PC-3 (cell line): ENCODE measurements around the gene TSHZ2.

Source experiments
- EZH2 ChIP-seq: fragments of 300-600 bp; sonication (generic); IDR thresholded peaks from one replicate; pipeline ENCODE4 v1.6.1; 2017; ENCODE audit warnings: antibody characterized with exemption, mild to moderate bottlenecking, low read length; ENCODE audit not compliant: unreplicated experiment
- TF ChIP-seq, protein P1 (sequence below): fragments of 300-600 bp; sonication (generic); conservative IDR thresholded peaks from 2 replicates; pipeline ENCODE4 v1.5.1; 2017; ENCODE audit warnings: antibody characterized with exemption, low read depth, mild to moderate bottlenecking, low read length

DNA sequence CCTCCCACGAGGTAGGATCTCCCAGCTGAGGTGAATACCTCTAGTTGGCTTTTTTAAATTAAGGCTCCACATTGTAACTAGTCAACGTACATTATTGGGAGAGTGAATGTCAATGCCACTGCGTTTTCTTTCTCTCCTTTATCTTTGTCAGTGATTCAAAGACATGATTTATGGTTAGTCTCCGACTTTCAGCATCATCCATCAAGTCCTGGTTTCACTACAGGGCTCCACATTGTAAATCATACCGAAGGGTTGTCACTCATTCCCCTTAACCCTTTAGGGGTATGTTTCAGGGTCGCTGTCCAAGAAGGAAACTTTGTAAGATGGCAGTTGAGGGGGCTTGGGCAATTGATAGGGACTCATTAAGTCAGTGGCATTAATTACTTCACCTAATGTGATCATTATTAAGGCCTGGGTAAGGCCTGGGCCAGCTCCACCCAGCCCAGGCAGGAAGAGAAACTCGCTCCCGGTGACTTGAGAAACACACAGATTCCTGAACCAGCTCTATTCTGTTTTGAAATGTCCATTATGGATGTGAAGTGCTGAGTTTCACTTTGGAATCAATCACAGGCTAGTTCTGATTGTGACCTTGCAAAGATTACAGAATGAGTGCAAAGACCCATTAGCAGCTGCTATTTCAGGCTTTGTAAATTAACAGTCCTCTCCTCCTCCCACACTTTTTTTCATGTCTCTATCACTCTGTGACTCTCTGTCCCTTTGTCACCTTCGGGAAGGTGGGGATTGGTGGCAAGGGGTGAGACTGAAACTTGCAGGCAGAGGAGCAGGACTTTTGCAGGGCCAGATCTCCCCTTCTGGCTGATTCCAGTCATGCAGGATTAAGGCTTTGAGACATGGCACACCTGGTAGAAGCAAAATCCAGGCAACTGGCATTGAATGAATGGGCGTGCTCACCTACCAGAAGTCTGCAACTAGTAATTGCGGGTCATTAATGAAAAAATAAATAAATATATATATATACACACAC lies 222.4 kb downstream of the TSHZ2 start:
- no peak for TF ChIP-seq EZH2
- TF ChIP-seq, protein P1, sequence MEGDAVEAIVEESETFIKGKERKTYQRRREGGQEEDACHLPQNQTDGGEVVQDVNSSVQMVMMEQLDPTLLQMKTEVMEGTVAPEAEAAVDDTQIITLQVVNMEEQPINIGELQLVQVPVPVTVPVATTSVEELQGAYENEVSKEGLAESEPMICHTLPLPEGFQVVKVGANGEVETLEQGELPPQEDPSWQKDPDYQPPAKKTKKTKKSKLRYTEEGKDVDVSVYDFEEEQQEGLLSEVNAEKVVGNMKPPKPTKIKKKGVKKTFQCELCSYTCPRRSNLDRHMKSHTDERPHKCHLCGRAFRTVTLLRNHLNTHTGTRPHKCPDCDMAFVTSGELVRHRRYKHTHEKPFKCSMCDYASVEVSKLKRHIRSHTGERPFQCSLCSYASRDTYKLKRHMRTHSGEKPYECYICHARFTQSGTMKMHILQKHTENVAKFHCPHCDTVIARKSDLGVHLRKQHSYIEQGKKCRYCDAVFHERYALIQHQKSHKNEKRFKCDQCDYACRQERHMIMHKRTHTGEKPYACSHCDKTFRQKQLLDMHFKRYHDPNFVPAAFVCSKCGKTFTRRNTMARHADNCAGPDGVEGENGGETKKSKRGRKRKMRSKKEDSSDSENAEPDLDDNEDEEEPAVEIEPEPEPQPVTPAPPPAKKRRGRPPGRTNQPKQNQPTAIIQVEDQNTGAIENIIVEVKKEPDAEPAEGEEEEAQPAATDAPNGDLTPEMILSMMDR = no peak
